Glutamatergic neuron (in vitro differentiated cells): ENCODE measurements around the gene SLC16A9. TPM values are rescaled to one million over a fixed set of nuclear protein-coding genes. Genes with fewer than 3 reads are reported as not detected.

Experiments
- DNase-seq: peaks from one replicate; pipeline ENCODE4 v3.0.0; 2022
- H3K27ac Mint-ChIP-seq: one replicate; pipeline ENCODE4 v1.8.0; 2020; ENCODE audit warnings: mild to moderate bottlenecking, mixed read lengths, inconsistent platforms; ENCODE audit not compliant: unreplicated experiment
- H3K27me3 Mint-ChIP-seq: one replicate; pipeline ENCODE4 v1.8.0; 2020; ENCODE audit warnings: mild to moderate bottlenecking, moderate library complexity, mixed read lengths, inconsistent platforms; ENCODE audit not compliant: unreplicated experiment
- H3K36me3 Mint-ChIP-seq: one replicate; pipeline ENCODE4 v1.8.0; 2020; ENCODE audit warnings: mild to moderate bottlenecking, mixed read lengths, inconsistent platforms; ENCODE audit not compliant: unreplicated experiment
- H3K4me1 Mint-ChIP-seq: one replicate; pipeline ENCODE4 v1.8.0; 2020; ENCODE audit warnings: mild to moderate bottlenecking, low read depth, mixed read lengths, inconsistent platforms; ENCODE audit not compliant: unreplicated experiment
- H3K4me3 Mint-ChIP-seq: one replicate; pipeline ENCODE4 v1.8.0; 2020; ENCODE audit warnings: mild to moderate bottlenecking, mixed read lengths, inconsistent platforms; ENCODE audit not compliant: unreplicated experiment
- H3K9me3 Mint-ChIP-seq: one replicate; pipeline ENCODE4 v1.8.0; 2020; ENCODE audit warnings: mild to moderate bottlenecking, moderate library complexity, mixed read lengths, inconsistent platforms; ENCODE audit not compliant: unreplicated experiment
- CTCF ChIP-seq: fragments of 200-600 bp; sonication (generic); IDR thresholded peaks from one replicate; pipeline ENCODE4 v1.5.0; 2021; ENCODE audit not compliant: partially characterized antibody, unreplicated experiment
- total RNA-seq: library from RNA; stranded (reverse); fragmentation: NEBNext Ultra II Directional; extraction: Animal tissue kit (Norgen Biotek cat#: 25700); gene quantifications from one replicate; pipeline ENCODE4 v1.2.1, GENCODE V29; 2021; ENCODE audit not compliant: unreplicated experiment

The SLC16A9 gene
- total RNA-seq, 1 donor from 2014 or later, result 1.2 TPM

DNA sequence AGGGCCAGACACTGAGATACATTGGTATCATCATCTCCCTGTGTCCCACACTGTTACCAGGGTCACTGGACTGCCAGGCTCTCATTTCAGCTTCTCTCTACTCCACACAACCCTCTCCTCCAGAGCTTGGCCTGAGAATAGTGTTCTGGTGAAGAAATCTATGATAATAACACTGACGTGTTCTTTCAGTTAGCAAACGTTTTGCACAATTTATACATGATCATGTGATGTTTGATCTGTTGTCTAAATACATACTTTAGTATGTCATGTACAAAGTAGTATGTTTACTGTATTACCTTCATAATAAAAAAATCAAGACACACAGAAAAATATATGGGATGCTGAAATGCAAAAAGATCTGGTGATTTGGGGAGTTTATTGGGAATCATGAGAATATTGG is 5.0 kb downstream of the SLC16A9 start:
- no peak overlapping the region for H3K4me3 Mint-ChIP-seq
- no peaks in the 10 kb centered on the region for H3K4me1 Mint-ChIP-seq
- peaks cover 5% of the 10 kb centered on the region for H3K36me3 Mint-ChIP-seq
- no peak overlapping the region for H3K27ac Mint-ChIP-seq
- H3K9me3 Mint-ChIP-seq, result no peaks in the 10 kb centered on the region
- no peaks in the 10 kb centered on the region for H3K27me3 Mint-ChIP-seq
- no peak for DNase-seq
- TF ChIP-seq CTCF, result no peak

- no peak for TF ChIP-seq CTCF
- Mint-ChIP-seq H3K27ac (no peak overlapping the region), H3K9me3 (no peaks in the 10 kb centered on the region)
Observed at GRCh38 chr10:59702347-59702746, 7.3 kb downstream of the SLC16A9 start.

DNA sequence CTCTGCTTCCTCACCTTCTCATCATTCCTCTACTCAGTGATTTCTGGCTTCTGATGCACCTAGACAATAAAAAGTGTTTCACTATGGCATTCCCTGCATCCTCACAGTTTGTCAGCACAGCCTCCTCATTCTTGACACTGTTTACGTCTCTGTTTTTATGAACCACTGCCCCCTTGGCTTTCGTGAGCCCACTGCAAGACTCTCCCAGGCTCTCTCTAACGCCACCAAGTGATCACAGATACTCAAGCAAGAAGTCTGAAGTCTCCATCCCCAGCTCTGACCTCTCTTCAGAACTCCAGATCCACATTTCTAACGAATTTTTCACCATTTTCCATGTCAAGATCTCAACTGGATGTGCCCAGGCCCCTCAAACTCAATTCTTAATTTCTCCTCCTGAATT is 8.9 kb downstream of the SLC16A9 start:
- Mint-ChIP-seq H3K27me3 (no peaks in the 10 kb centered on the region), H3K4me1 (no peaks in the 10 kb centered on the region), H3K27ac (no peak overlapping the region), H3K9me3 (no peaks in the 10 kb centered on the region), H3K36me3 (no peaks in the 10 kb centered on the region), H3K4me3 (no peak overlapping the region)
- no peak for DNase-seq
- no peak for TF ChIP-seq CTCF

More at GRCh38 chr10:59702347-59702746, 7.3 kb downstream of the SLC16A9 start:
- no peaks in the 10 kb centered on the region for H3K4me1 Mint-ChIP-seq
- DNase-seq, result no peak
- H3K4me3 Mint-ChIP-seq, result no peak overlapping the region
- no peaks in the 10 kb centered on the region for H3K36me3 Mint-ChIP-seq
- no peaks in the 10 kb centered on the region for H3K27me3 Mint-ChIP-seq

GRCh38 chr10:59698326-59698725 is 11.3 kb downstream of the SLC16A9 start:
- no peaks in the 10 kb centered on the region for H3K9me3 Mint-ChIP-seq
- H3K36me3 Mint-ChIP-seq, result no peaks in the 10 kb centered on the region
- no peak overlapping the region for H3K4me3 Mint-ChIP-seq
- H3K27me3 Mint-ChIP-seq, result no peaks in the 10 kb centered on the region
- no peaks in the 10 kb centered on the region for H3K4me1 Mint-ChIP-seq
- no peak overlapping the region for H3K27ac Mint-ChIP-seq
- no peak for TF ChIP-seq CTCF
- no peak for DNase-seq

DNA sequence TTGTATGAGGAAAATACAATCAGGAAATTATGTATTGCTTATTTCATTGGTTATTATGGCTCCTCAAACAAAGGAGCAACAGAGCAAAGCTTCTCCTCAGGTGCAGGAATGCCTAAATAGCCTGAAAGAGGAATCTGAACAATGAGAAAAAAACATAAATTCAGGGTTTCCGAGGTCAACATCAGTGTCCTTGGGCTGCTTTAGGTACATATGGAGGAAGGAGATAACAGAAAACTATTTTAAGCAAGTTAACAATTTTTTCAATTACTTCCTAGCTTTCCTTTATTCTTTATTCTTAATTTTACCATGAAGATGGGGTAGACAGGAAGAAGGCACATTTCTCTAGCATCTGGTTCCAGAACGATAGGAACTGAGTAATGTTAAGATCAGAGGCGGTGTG is 14.0 kb downstream of the SLC16A9 start:
- no peaks in the 10 kb centered on the region for H3K27me3 Mint-ChIP-seq
- H3K36me3 Mint-ChIP-seq, result no peaks in the 10 kb centered on the region
- no peak overlapping the region for H3K4me3 Mint-ChIP-seq
- TF ChIP-seq CTCF, result no peak
- no peak for DNase-seq
- no peaks in the 10 kb centered on the region for H3K4me1 Mint-ChIP-seq
- no peak overlapping the region for H3K27ac Mint-ChIP-seq
- H3K9me3 Mint-ChIP-seq, result no peaks in the 10 kb centered on the region
